PC-9 (cell line): ENCODE measurements around the gene KRTAP10-11.

ENCODE experiments used
- EZH2 ChIP-seq: fragments of 200-600 bp; sonication (generic); IDR thresholded peaks from 2 replicates; pipeline ENCODE4 v1.8.0; 2017; ENCODE audit warnings: antibody characterized with exemption, low read depth
- TF ChIP-seq, protein P1 (sequence below): fragments of 200-600 bp; sonication (generic); conservative IDR thresholded peaks from 2 replicates; pipeline ENCODE4 v1.6.1; 2017; ENCODE audit warnings: mixed run types, antibody characterized with exemption, mild to moderate bottlenecking, moderate library complexity

DNA sequence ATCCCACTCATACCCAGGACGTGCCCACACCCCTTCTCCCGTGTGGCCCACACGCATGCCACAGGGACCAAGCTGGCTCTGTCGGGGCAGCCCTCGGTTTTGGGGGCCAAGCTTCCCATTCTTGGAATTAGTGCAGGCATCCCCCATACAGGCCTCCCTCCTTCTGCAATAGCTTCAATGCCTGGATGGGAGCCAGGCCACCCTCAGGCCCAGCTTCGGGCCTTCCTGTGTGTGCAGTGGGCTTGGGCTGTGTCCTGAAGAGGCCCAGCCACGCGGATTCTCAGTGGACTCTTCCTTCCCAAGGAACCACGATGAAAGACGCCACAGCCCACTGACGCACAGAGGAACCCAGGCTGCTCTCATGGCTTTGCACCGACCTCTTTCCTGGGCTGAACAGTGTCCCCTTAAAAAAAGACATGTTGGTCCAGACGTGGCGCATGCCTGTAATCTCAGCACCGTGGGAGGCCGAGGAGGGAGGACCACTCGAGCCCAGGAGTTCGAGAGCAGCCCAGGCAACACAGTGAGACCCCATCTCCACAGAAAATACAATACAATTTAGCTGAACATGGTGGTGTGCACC is 3.4 kb downstream of the KRTAP10-11 start:
- TF ChIP-seq, protein P1, sequence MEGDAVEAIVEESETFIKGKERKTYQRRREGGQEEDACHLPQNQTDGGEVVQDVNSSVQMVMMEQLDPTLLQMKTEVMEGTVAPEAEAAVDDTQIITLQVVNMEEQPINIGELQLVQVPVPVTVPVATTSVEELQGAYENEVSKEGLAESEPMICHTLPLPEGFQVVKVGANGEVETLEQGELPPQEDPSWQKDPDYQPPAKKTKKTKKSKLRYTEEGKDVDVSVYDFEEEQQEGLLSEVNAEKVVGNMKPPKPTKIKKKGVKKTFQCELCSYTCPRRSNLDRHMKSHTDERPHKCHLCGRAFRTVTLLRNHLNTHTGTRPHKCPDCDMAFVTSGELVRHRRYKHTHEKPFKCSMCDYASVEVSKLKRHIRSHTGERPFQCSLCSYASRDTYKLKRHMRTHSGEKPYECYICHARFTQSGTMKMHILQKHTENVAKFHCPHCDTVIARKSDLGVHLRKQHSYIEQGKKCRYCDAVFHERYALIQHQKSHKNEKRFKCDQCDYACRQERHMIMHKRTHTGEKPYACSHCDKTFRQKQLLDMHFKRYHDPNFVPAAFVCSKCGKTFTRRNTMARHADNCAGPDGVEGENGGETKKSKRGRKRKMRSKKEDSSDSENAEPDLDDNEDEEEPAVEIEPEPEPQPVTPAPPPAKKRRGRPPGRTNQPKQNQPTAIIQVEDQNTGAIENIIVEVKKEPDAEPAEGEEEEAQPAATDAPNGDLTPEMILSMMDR = no peak
- TF ChIP-seq EZH2 = no peak
